Raji (cell line): ENCODE measurements around the gene PSPC1.
A peak's percentile ranks its signal among the peaks of the same experiment; 100 is the strongest.

Source experiments
- POLR2A ChIP-seq: IDR thresholded peaks from 2 replicates; pipeline ENCODE4 v1.6.1; 2011; ENCODE audit warnings: low read depth, low read length, control low read depth; ENCODE audit not compliant: insufficient read depth

The PSPC1 gene, protein sequence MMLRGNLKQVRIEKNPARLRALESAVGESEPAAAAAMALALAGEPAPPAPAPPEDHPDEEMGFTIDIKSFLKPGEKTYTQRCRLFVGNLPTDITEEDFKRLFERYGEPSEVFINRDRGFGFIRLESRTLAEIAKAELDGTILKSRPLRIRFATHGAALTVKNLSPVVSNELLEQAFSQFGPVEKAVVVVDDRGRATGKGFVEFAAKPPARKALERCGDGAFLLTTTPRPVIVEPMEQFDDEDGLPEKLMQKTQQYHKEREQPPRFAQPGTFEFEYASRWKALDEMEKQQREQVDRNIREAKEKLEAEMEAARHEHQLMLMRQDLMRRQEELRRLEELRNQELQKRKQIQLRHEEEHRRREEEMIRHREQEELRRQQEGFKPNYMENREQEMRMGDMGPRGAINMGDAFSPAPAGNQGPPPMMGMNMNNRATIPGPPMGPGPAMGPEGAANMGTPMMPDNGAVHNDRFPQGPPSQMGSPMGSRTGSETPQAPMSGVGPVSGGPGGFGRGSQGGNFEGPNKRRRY

DNA sequence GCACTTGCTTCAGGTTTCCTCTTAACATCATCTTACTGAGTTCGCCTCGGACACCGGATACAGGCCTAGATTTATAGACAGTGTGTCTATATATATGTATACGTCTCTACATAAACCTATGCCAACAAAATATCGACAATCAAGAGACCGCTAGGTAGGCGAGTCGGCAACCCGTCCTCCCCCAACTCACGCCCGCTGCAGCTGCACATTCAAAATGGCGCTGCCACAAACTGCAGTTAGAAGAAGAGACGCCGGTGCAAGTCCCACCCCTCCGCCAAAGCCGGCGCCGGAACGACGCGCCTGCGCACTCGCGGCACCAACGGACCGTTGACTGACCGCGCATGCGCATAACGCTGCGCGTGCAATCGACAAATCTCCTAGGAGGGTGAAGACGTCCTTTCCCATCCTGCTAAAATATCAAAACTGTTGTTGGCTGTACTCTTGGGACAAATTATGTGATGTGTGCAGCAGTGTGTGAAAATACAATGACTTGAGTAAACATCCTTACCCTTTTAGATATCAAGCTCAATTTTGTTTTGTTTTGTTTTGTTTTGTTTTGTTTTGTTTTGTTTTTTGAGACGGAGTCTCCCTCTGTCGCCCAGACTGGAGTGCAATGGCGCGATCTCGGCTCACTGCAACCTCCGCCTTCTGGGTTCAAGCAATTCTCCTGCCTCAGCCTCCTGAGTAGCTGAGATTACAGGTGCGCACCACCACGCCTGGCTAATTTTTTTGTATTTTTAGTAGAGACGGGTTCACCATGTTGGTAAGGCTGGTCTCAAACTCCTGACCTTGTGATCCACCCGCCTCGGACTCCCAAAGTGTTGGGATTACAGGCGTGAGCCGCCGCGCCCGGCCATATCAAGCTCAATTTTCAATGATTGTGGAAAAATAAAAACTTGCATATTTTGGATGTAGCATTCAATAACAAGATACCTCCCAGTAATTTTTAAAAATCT lies at the start of gene PSPC1:
PSPC1 (minus strand) TSS at position 219 of the 956 bp plus-strand sequence; CDS start at position 31, 188 bp downstream.
- TF ChIP-seq POLR2A, result peak; percentile 98

DNA sequence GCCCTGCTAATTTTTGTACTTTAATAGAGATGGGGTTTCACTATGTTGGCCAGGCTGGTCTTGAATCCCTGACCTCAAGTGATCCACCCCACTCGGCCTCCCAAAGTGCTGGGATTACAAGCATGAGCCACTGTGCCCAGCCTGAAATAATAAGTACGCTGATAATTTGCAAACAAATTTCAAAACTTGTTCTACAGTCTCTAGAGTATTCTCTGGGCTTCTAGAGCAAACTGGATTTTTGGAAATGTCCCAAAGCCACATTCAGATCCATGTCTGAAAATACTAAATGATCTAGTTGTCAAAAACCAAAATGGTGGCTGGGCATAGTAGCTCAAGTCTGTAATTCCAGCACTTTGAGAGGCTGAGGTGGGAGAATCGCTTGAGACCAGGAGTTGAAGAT lies 39.9 kb upstream of the PSPC1 start:
- TF ChIP-seq POLR2A, result no peak

DNA sequence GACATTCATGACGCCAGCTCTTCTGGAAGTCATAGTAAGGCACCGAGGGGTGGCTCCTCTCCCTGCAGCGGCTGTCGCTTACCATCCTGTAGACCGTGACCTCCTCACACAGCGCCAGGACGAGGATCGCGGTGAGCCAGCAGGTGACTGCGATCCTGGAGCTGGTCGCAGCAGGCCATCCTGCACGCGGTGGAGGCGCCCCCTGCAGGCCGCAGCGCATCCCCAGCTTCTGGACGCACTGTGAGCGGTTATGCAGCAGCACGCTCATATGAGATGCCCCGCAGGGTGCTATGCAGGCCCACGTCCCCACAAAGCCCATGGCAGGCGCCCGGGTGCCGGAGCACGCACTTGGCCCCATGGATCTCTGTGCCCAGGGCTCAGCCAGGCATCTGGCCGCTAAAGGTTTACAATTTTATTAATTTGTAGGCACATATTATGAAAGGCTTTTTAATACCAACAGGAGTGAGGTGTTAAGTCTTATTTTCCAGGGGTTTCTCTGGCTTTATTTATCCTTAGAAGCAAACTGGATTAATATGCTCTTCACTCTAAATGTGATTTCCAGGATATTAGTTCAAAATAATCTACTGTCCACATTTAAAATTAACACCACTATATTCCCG lies 35.6 kb upstream of the PSPC1 start:
- no peak for TF ChIP-seq POLR2A

DNA sequence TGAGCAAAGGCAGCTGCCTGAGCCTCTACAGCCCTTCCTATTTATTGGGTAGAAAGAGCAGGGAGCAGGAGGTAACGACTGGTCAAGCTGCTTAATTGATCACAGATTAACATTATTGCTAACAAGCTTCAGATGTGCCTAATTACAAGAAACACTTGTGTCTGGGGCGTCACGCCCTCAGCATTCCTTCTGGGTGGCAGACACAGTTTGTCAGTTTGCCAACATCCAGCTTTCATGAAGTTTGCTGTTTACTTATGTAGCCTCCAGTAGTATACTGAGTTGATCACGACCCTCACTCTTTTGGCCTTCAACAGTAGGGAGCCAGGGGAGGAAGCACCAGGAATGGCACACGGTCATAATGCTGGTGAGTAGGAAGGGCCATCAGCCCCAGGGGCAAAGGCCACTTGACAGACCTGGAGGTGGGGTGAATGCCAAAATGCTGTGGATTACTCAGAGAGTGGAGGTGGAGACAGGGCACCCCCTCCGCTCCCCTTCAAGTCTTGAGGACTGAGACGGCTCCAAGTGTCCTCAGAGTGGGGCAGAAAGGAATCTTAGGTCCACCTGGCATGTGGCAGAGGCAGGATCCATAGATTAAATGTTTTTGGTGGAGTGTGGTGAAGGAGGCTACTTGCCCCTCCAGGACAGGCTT lies 34.9 kb upstream of the PSPC1 start:
- TF ChIP-seq POLR2A, result no peak

DNA sequence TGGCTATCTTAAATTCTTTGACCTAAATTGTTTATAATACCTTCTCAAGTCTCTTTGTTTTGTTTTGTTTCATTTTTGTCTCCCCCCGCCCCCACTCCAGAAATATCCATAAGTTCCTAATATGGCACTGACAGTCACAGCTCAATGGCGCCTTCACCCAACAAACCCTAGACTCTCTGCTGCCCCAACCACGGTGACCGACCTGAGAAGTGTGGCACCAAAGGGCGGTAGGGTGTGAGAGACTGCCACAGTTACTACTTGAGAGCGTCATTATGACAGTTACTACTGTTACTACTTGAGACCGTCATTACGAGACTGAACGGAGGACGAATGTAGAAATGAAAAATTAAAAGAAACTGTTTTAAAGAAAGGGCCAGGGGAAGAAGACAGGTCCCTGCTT lies 34.4 kb upstream of the PSPC1 start:
- no peak for TF ChIP-seq POLR2A

DNA sequence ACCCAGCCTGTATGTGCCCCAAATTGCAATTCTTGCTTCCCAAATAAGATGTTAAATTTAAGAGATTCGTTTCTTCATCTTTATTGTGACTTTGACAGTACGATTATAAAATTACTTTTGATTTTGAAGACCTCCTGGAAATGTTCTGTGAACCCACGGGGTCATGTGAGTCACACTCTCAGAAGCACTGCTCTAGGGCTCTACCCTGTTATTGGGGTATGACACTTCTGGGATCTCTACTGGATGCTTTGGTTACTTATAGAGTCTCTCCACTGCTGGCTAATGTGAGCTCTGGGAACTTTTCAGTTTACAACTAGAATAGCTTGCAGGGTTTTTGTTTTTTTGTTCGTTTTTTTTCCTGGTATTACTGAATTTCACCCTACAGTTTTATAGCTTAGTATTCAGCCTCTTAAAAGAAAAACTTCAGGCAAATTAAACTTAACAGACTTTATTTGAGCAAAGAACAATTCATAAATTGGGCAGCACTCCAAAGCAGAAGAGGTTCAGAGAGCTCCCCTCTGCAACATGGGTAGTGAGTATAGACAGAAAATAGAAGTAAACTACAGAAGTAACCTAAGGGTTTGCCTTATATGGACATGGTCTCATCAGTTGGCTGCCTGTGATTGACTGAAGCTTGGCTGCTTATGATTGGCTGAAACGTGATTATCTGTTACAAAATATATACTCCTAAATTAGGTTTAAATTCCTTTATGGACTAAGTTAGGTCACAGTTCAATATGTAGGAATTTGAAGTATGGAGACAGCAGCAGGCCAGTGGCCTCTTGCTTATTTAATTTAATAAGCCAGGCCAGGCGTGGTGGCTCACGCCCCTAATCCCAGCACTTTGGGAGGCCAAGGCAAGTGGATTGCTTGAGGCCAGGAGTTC lies 28.5 kb upstream of the PSPC1 start:
- no peak for TF ChIP-seq POLR2A

DNA sequence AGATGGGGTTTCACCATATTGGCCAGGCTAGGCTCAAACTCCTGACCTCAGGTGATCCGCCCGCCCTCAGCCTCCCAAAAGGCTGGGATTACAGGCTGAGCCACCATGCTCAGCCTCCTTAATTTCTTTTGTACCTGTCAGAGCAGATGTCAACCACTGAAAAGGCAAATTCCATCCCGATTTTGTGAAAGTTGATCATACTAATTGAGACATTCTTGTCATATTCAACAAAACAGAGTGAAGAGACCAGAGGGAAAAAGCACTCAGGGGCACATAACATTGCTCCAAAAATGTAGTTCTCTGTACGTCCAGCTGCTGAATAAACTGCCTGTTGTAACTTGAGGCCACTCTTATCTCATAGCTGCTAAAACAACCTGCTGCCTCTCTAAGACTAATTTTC lies 27.4 kb upstream of the PSPC1 start:
- TF ChIP-seq POLR2A, result no peak

DNA sequence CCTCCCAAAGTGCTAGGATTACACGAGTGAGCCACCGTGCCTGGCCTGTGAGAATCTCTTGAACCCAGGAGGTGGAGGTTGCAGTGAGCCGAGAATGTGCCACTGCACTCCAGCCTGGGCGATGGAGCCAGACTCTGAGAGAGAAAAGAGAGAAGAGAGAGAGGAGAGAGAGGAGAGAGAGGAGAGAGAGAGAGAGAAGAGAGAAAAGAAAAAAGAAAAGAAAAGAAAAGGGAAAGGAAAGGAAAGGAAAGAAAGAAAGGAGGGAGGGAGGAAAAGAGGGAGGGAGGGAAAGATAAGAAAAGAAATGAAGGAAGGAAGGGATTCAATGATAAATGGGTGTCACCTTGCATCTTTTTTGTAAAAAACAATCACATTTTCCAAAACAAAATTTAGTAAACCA lies 23.0 kb upstream of the PSPC1 start:
- TF ChIP-seq POLR2A, result no peak

DNA sequence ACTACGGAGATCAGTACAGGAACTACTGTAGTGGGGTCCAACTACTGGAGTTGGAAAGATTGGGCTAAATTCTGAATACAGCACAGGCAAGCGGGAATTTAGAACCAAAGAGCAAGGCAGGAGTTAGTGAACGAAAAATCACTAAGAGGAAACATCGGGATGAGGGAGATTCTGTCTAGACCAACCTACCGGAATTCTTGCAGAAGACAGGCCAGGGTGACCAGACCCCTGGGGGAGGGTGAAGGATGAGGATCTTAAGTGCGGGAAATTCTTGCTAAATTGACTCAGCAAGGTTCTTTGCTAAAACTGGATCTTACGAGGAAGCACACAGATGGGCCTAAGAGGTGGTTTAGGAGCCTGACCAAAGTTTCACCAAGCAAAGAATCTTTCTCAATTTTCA lies 13.2 kb upstream of the PSPC1 start:
- TF ChIP-seq POLR2A, result no peak

DNA sequence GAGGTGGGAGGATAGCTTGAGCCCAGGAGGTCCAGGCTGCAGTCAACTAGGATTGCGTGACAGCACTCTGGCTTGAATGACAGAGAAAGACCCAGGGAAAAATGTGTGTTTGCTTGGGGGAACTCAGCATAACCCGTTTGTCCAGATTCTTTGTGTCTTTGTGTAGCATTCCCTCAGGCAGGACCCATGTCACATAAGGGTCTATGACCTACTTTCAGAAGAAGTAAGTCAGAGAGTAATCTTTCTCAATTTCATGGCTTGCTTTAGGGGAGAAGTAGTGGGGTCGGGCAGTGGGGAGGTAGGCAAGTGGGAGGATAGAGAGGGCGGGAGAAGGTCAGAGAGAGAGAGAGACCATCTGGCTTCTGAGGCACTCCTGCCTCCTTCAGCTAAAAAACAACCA lies 11.9 kb upstream of the PSPC1 start:
- no peak for TF ChIP-seq POLR2A

DNA sequence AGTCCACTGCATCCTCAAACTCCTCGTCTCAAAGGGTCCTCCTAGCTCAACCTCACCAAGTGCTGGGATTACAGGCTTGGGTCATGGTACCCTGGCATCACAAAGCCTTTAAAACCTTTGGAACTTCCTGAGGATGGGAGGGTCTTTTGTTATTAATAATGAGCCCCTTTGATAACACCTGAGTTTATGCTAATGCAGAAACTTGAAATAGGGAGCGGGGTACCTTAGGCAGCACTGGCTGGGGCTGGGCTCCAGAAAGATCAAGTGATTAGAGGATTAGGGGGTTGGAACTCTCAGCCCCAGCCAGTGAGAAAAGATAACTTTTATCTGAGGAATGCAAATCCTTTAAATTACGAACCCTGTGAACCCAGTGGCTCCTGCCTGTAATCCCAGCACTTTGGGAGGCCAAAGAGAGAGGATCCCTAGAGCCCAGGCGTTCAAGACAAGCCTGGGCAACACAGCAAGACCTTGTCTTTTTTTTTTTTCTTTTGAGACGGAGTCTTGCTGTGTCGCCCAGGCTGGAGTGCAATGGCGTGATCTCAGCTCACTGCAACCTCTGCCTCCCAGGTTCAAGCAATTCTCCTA lies 9.3 kb upstream of the PSPC1 start:
- TF ChIP-seq POLR2A, result no peak

DNA sequence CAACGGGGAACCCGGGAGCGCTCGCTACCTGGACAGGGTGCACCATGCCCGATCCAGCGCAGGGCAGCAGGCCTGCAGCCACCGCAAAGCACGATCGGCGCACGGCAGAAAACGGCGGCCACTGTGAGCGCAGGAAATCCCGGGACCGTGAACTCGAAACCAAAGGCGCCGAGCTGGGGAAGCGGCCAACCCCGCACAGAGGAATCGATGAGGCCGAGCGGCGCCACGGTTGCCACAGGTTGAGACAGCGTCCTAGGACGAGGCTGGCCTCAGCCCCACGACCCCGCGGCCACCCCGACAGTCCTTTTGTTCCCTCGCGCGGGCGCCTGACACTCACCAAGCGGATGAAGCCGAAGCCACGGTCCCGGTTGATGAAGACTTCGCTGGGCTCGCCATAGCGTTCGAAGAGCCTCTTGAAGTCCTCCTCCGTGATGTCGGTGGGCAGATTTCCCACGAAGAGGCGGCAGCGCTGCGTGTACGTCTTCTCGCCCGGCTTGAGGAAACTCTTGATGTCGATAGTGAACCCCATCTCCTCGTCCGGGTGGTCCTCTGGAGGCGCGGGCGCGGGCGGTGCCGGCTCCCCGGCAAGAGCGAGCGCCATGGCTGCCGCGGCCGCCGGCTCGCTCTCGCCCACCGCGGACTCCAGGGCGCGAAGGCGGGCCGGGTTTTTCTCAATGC lies 557 bp downstream of the PSPC1 start:
- no peak for TF ChIP-seq POLR2A

DNA sequence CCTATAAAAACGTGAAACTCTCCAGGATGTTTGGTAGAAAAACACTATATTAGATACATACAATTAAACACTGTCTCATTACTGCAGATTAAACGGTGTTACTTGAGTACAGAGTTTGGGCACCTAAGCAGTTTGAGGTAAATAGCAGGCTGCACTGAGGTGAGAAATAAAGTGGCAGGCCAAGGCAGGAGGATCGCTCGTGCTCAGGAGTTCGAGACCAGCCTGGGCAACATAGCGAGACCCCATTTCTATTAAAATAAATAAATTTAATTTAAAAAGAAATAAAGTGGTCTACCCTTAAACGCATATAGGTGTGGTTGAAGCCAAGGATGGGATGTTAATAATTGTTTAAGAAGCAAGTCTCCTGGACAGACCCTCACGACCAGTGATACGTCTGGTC lies 1.2 kb downstream of the PSPC1 start:
- TF ChIP-seq POLR2A, result no peak
